Gastroesophageal sphincter (tissue), 3 donors: ENCODE data around the gene STAC2.

Source experiments
- POLR2AphosphoS5 ChIP-seq: sonication (generic); formaldehyde crosslinking; IDR thresholded peaks from one replicate; pipeline ENCODE4 v1.6.1; 2017; ENCODE audit warnings: antibody characterized with exemption
- TF ChIP-seq, protein P1 (sequence below), 4 experiments: fragments of 200-600 bp in 2 of 4; fragments of 450-650 bp in 2 of 4; sonication (generic) in 1 of 4; IDR thresholded peaks; one replicate each; pipeline ENCODE4 v1.5.1; 2017 to 2019; ENCODE audit warnings: antibody characterized with exemption in 4 of 4, mild to moderate bottlenecking in 2 of 4, moderate library complexity in 2 of 4

DNA sequence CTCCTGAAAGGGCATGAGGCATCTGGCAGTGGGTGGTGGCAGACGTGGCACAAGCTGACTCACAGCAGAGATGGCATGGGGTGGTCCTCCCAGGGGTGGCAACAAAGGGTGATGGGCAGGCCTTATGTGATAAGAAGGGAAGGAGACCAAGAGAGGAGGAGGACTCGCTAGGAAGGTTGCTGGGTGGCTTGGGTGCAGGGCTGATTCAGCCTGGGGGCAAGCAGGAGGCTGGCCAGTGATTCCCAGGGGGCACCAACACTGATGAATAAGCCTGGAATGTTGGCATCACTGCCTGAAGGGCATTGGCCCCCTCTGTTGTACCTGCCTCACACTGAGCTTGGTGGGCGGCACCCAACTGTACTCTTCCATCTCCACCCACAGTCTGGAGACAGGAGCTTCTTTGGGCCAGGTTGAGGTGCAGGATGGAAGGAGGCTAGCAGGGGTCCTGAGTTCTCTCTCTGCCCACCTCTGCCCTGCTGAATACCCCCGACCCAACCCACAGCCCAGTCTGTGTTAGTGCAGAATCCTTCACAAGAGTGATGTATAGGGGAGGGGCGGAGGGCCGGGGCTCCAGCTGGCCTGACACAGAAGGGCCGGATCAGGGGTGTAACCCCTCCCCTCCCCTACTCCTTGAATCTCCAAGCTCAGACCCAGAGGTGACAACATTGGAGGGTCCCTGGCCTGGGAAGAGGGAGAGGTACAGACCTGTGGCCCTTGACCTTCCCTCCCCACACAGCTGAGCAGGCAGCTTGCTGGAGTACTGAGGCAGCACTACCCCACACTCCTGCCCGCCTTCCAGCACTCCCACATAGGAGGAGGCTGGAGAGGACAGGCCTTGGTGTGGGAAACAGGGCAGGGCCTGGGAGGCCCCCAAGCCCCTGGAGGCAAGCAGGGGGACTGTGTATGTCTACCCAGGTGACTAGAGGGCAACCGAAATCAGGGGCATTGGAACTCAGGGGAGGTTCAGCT lies 2.6 kb downstream of the STAC2 start:
- TF ChIP-seq, protein P1, sequence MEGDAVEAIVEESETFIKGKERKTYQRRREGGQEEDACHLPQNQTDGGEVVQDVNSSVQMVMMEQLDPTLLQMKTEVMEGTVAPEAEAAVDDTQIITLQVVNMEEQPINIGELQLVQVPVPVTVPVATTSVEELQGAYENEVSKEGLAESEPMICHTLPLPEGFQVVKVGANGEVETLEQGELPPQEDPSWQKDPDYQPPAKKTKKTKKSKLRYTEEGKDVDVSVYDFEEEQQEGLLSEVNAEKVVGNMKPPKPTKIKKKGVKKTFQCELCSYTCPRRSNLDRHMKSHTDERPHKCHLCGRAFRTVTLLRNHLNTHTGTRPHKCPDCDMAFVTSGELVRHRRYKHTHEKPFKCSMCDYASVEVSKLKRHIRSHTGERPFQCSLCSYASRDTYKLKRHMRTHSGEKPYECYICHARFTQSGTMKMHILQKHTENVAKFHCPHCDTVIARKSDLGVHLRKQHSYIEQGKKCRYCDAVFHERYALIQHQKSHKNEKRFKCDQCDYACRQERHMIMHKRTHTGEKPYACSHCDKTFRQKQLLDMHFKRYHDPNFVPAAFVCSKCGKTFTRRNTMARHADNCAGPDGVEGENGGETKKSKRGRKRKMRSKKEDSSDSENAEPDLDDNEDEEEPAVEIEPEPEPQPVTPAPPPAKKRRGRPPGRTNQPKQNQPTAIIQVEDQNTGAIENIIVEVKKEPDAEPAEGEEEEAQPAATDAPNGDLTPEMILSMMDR (IDR thresholded peaks at IDR 0.05), result no peak
- TF ChIP-seq POLR2AphosphoS5, result no peak
